ENCODE measurements around the gene ZXDC. TPM values are rescaled to one million over a fixed set of nuclear protein-coding genes. Genes with fewer than 3 reads are reported as not detected.

Gene ZXDC
- total RNA-seq, 4 donors from 2014 or later = 16.0 to 34.5 (median 27.3) TPM

DNA sequence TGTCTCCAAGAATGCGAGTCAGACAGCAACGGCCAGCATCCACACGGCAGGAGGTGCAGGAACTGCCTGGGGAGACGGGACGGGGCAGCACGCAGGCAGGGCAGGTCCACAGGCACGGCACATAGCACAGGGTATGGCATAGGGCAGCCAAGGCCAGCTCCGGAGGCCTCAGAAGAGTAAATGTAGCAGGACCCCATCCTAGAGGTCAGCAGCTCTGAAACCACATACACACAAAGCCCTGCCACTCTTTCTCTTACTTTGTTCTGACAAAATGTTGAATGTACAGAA lies 26.9 kb downstream of the ZXDC start:
- Histone ChIP-seq H3K36me3 (peaks cover 6 to 85% (median 31%) of the 10 kb centered on the region in 3 donors), H3K9me3 (no peaks in the 10 kb centered on the region), H3K4me3 (no peak overlapping the region), H3K4me1 (peaks cover 0 to 9% (median 0%) of the 10 kb centered on the region in 3 donors), H3K27me3 (no peaks in the 10 kb centered on the region), H3K27ac (no peak overlapping the region)
- DNase-seq = no peak
- intact Hi-C loops (cut with DNase I) = no loop called here
- TF ChIP-seq, protein P1, sequence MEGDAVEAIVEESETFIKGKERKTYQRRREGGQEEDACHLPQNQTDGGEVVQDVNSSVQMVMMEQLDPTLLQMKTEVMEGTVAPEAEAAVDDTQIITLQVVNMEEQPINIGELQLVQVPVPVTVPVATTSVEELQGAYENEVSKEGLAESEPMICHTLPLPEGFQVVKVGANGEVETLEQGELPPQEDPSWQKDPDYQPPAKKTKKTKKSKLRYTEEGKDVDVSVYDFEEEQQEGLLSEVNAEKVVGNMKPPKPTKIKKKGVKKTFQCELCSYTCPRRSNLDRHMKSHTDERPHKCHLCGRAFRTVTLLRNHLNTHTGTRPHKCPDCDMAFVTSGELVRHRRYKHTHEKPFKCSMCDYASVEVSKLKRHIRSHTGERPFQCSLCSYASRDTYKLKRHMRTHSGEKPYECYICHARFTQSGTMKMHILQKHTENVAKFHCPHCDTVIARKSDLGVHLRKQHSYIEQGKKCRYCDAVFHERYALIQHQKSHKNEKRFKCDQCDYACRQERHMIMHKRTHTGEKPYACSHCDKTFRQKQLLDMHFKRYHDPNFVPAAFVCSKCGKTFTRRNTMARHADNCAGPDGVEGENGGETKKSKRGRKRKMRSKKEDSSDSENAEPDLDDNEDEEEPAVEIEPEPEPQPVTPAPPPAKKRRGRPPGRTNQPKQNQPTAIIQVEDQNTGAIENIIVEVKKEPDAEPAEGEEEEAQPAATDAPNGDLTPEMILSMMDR (IDR thresholded peaks at IDR 0.05) = no peak
- no peak for TF ChIP-seq POLR2A (IDR thresholded peaks at IDR 0.05)
- 88 to 92% methylated on average over 2 to 8 of the region's 8 CpGs for WGBS, 2 donors

GRCh38 chr3:126448136-126448892 lies 27.4 kb downstream of the ZXDC start:
- intact Hi-C loops (cut with DNase I) = no loop called here
- no peak for DNase-seq
- peaks cover 0 to 9% (median 0%) of the 10 kb centered on the region in 3 donors for H3K4me1 ChIP-seq
- H3K9me3 ChIP-seq = no peaks in the 10 kb centered on the region
- TF ChIP-seq POLR2A (IDR thresholded peaks at IDR 0.05) = no peak
- TF ChIP-seq, protein P1 (IDR thresholded peaks at IDR 0.05) = no peak
- H3K4me3 ChIP-seq = no peak overlapping the region
- no peak overlapping the region for H3K27ac ChIP-seq
- H3K27me3 ChIP-seq = no peaks in the 10 kb centered on the region
- 94 to 97% methylated on average over 6 to 10 of the region's 17 CpGs for WGBS, 2 donors
- peaks cover 6 to 81% (median 31%) of the 10 kb centered on the region in 3 donors for H3K36me3 ChIP-seq

- Histone ChIP-seq H3K36me3 (peaks cover 6 to 81% (median 31%) of the 10 kb centered on the region in 3 donors), H3K9me3 (no peaks in the 10 kb centered on the region), H3K27me3 (no peaks in the 10 kb centered on the region), H3K4me3 (no peak overlapping the region), H3K27ac (no peak overlapping the region), H3K4me1 (peaks cover 0 to 9% (median 0%) of the 10 kb centered on the region in 3 donors)
- 94 to 95% methylated on average over 4 to 8 of the region's 12 CpGs for WGBS, 2 donors
- intact Hi-C loops (cut with DNase I) = no loop called here
- TF ChIP-seq POLR2A (IDR thresholded peaks at IDR 0.05) = no peak
- TF ChIP-seq, protein P1 (IDR thresholded peaks at IDR 0.05) = no peak
- DNase-seq = no peak
These were observed 28.1 kb downstream of the ZXDC start for GRCh38 chr3:126447456-126448106.

- intact Hi-C loops (cut with DNase I) = no loop called here
- no peaks in the 10 kb centered on the region for H3K27me3 ChIP-seq
- H3K4me1 ChIP-seq = peaks cover 0 to 9% (median 0%) of the 10 kb centered on the region in 3 donors
- H3K36me3 ChIP-seq = peaks cover 6 to 81% (median 25%) of the 10 kb centered on the region in 3 donors
- no peaks in the 10 kb centered on the region for H3K9me3 ChIP-seq
- H3K4me3 ChIP-seq = no peak overlapping the region
- no peak overlapping the region for H3K27ac ChIP-seq
- TF ChIP-seq, protein P1 (IDR thresholded peaks at IDR 0.05) = no peak
- TF ChIP-seq POLR2A (IDR thresholded peaks at IDR 0.05) = no peak
- DNase-seq = no peak
- WGBS, 2 donors = 47 to 63% methylated on average over 2 of the region's 2 CpGs
These were observed 28.9 kb downstream of the ZXDC start for GRCh38 chr3:126446791-126447190.

DNA sequence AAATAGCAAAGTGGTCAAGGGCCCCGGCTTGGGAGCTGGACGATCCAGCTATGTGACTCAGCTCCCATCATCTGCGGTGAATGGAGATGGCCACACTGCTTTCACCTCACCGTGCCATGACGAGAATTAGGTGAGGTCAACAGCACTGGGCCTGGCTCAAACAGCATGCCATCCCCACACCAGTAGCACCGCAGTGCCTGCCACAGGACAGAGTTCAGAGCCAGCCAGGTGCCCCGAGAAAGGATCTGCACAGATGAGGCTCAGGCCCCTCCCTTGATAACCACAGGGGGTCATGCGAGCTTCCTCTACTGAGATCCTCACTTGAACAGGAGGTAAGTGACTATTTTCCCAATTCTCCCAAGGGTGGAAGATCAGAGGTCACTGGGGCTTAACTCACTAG lies 29.4 kb downstream of the ZXDC start:
- H3K4me1 ChIP-seq = peaks cover 0 to 9% (median 0%) of the 10 kb centered on the region in 3 donors
- peaks cover 3 to 81% (median 24%) of the 10 kb centered on the region in 3 donors for H3K36me3 ChIP-seq
- no peak overlapping the region for H3K4me3 ChIP-seq
- H3K9me3 ChIP-seq = no peaks in the 10 kb centered on the region
- H3K27ac ChIP-seq = no peak overlapping the region
- no peaks in the 10 kb centered on the region for H3K27me3 ChIP-seq
- intact Hi-C loops (cut with DNase I) = no loop called here
- no peak for DNase-seq
- no peak for TF ChIP-seq POLR2A (IDR thresholded peaks at IDR 0.05)
- TF ChIP-seq, protein P1 (IDR thresholded peaks at IDR 0.05) = no peak
- 86 to 90% methylated on average over 5 to 8 of the region's 8 CpGs for WGBS, 2 donors

Measured in esophagus squamous epithelium (tissue), 5 donors.